CD1c-positive myeloid dendritic cell (primary cell): ENCODE measurements around the gene CASZ1.

Source experiments
- DNase-seq: peaks from one replicate; pipeline ENCODE4 v3.0.0-alpha.2; 2016; ENCODE audit errors: extremely low spot score

CASZ1 gene

GRCh38 chr1:10651389-10651766 lies 145.1 kb downstream of the CASZ1 start:
- DNase-seq, result no peak

- DNase-seq, result no peak
Observed at GRCh38 chr1:10650556-10651388, 145.7 kb downstream of the CASZ1 start.

GRCh38 chr1:10649517-10650201 lies 146.8 kb downstream of the CASZ1 start:
- no peak for DNase-seq

GRCh38 chr1:10648689-10649516 lies 147.5 kb downstream of the CASZ1 start:
- no peak for DNase-seq

- no peak for DNase-seq
Observed at GRCh38 chr1:10647414-10648170, 148.9 kb downstream of the CASZ1 start.

GRCh38 chr1:10646347-10646861 lies 150.0 kb downstream of the CASZ1 start:
- DNase-seq, result peak; percentile 10

GRCh38 chr1:10644307-10645128 lies 151.9 kb downstream of the CASZ1 start:
- DNase-seq, result peak; percentile 26

GRCh38 chr1:10643607-10644306 lies 152.7 kb downstream of the CASZ1 start:
- DNase-seq, result no peak

GRCh38 chr1:10642403-10643080 lies 153.9 kb downstream of the CASZ1 start:
- DNase-seq, result no peak

GRCh38 chr1:10641976-10642375 lies 154.5 kb downstream of the CASZ1 start:
- no peak for DNase-seq

- DNase-seq, result no peak
Observed at GRCh38 chr1:10640843-10641553, 155.4 kb downstream of the CASZ1 start.

GRCh38 chr1:10639775-10640578 lies 156.5 kb downstream of the CASZ1 start:
- DNase-seq, result no peak

- no peak for DNase-seq
Observed at GRCh38 chr1:10639011-10639774, 157.3 kb downstream of the CASZ1 start.

GRCh38 chr1:10638559-10639005 lies 157.9 kb downstream of the CASZ1 start:
- no peak for DNase-seq

- no peak for DNase-seq
Observed at GRCh38 chr1:10637834-10638558, 158.4 kb downstream of the CASZ1 start.

- DNase-seq, result no peak
Observed at GRCh38 chr1:10637400-10637799, 159.0 kb downstream of the CASZ1 start.
